ENCODE measurements around the gene IFNA6.
"Not testable (repeated sequence)": the region's sequence is repeated elsewhere in the genome, so short reads cannot be mapped to it uniquely, and the experiment has no call there.

The IFNA6 gene

GRCh38 chr9:21350787-21351186 is at the start of gene IFNA6:
IFNA6 (minus strand) TSS chr9:21350887; CDS start chr9:21350887, 0 bp downstream.
- no peak for DNase-seq (ENCODE audit: low read depth in 2 of 2)

- DNase-seq (ENCODE audit: low read depth in 2 of 2): no peak
Observed at GRCh38 chr9:21399956-21400355, 49.3 kb upstream of the IFNA6 start.

GRCh38 chr9:21398955-21399489 is 48.3 kb upstream of the IFNA6 start:
- DNase-seq (ENCODE audit: low read depth in 2 of 2): no peak

GRCh38 chr9:21395778-21396717 is 45.4 kb upstream of the IFNA6 start:
- DNase-seq (ENCODE audit: low read depth in 2 of 2): peak in 1 of 2 donors; percentile 8

- DNase-seq (ENCODE audit: low read depth in 2 of 2): no peak
Observed at GRCh38 chr9:21392270-21392669, 41.6 kb upstream of the IFNA6 start.

GRCh38 chr9:21385131-21385670 is 34.5 kb upstream of the IFNA6 start, which contains the start of gene IFNA2:
IFNA2 (minus strand) TSS chr9:21385398; CDS start chr9:21385329, 69 bp downstream.
- DNase-seq (ENCODE audit: low read depth in 2 of 2): no peak

- no peak for DNase-seq (ENCODE audit: low read depth in 2 of 2)
Observed at GRCh38 chr9:21383627-21384026, 32.9 kb upstream of the IFNA6 start.

- no peak for DNase-seq (ENCODE audit: low read depth in 2 of 2)
Observed at GRCh38 chr9:21381448-21382339, 31.0 kb upstream of the IFNA6 start.

- not testable (repeated sequence) for DNase-seq (ENCODE audit: low read depth in 2 of 2)
Observed at GRCh38 chr9:21371467-21371866, 20.8 kb upstream of the IFNA6 start.

GRCh38 chr9:21367957-21368356 is 17.3 kb upstream of the IFNA6 start, which contains the start of gene IFNA13:
IFNA13 (minus strand) TSS chr9:21368057; CDS start chr9:21368010, 47 bp downstream.
- DNase-seq (ENCODE audit: low read depth in 2 of 2): no peak

GRCh38 chr9:21367169-21367568 is 16.5 kb upstream of the IFNA6 start:
- not testable (repeated sequence) for DNase-seq (ENCODE audit: low read depth in 2 of 2)

GRCh38 chr9:21362287-21362686 is 11.6 kb upstream of the IFNA6 start:
- no peak for DNase-seq (ENCODE audit: low read depth in 2 of 2)

GRCh38 chr9:21357479-21358460 is 7.1 kb upstream of the IFNA6 start:
- no peak for DNase-seq (ENCODE audit: low read depth in 2 of 2)

GRCh38 chr9:21348430-21348970 is 2.2 kb downstream of the IFNA6 start:
- no peak for DNase-seq (ENCODE audit: low read depth in 2 of 2)

- DNase-seq (ENCODE audit: low read depth in 2 of 2): no peak
Observed at GRCh38 chr9:21340735-21341134, 10.0 kb downstream of the IFNA6 start.

- DNase-seq (ENCODE audit: low read depth in 2 of 2): no peak
Observed at GRCh38 chr9:21336457-21336856, 14.2 kb downstream of the IFNA6 start.

GRCh38 chr9:21334701-21335632 is 15.7 kb downstream of the IFNA6 start, which contains the start of gene KLHL9:
KLHL9 (minus strand) TSS chr9:21335404; CDS start chr9:21334859, 545 bp downstream.
- DNase-seq (ENCODE audit: low read depth in 2 of 2): peak; percentile 77

- DNase-seq (ENCODE audit: low read depth in 2 of 2): no peak
Observed at GRCh38 chr9:21333226-21333625, 17.5 kb downstream of the IFNA6 start.

Measured in stimulated activated CD8-positive, alpha-beta memory T cell treated with anti-CD3 and anti-CD28 coated beads, Interleukin-15, amount 100 ng/mL, for 4 hours (primary cell).